ENCODE results near the gene PBRM1. TPM values are rescaled to one million over a fixed set of nuclear protein-coding genes. Genes with fewer than 3 reads are reported as not detected.

PBRM1 gene
- total RNA-seq, 1 experiment from 2014 or later = 74.2 TPM

DNA sequence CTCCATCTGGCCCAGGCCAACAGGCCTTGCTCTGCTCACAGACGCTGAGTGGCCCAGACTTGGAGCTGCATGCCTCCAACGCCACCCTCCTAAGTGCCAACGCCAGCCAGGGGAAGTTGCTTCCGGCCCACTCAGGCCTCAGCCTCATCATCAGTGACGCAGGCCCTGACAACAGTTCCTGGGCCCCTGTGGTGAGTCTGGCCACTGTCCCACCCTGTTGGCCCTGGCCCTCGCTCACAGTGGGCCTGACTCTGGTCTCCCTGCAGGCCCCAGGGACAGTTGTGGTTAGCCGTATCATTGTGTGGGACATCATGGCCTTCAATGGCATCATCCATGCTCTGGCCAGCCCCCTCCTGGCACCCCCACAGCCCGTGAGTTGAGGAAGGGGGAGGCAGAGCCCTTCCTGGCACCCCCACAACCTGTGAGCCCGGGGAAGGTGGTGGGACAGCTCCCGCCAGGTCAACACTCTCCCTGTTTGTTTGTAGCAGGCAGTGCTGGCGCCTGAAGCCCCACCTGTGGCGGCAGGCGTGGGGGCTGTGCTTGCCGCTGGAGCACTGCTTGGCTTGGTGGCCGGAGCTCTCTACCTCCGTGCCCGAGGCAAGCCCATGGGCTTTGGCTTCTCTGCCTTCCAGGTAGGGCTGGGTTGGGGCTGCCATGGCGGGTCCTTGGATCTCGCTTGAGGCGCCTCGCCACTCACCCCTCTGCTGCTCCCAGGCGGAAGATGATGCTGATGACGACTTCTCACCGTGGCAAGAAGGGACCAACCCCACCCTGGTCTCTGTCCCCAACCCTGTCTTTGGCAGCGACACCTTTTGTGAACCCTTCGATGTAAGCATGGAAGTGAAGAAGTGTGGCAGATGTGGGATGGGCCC lies 162.1 kb downstream of the PBRM1 start:
- DNase-seq = no peak
- Histone ChIP-seq H3K18ac (ENCODE audit: insufficient read length, low read depth, low read length) (no peak overlapping the region), H2BK5ac (ENCODE audit: insufficient read length, low read length) (no peak overlapping the region), H2BK12ac (ENCODE audit: insufficient read length, low read depth, low read length) (no peak overlapping the region), H3K23me2 (ENCODE audit: insufficient read length, low read depth, low read length, poor library complexity, severe bottlenecking) (no peaks in the 10 kb centered on the region), H3K23ac (ENCODE audit: insufficient read length, low read depth, low read length) (no peak overlapping the region), H2BK20ac (ENCODE audit: low read depth, low read length, poor library complexity, severe bottlenecking) (no peak overlapping the region), H3K27ac (ENCODE audit: insufficient read length, low read depth, low read length) (no peak overlapping the region), H3K4me1 (ENCODE audit: insufficient read depth, low read length) (no peaks in the 10 kb centered on the region), H4K91ac (ENCODE audit: insufficient read length, low read depth, low read length) (no peak overlapping the region), H3K9ac (ENCODE audit: extremely low read depth, insufficient read length, low read length) (no peak overlapping the region), H2BK15ac (ENCODE audit: low read depth, low read length) (no peak overlapping the region), H3K56ac (ENCODE audit: insufficient read length, low read depth, low read length) (no peak overlapping the region), H4K20me1 (ENCODE audit: control insufficient read depth, insufficient read depth, insufficient read length) (peaks cover 3% of the 10 kb centered on the region), H3K79me2 (ENCODE audit: insufficient read depth, low read length) (no peaks in the 10 kb centered on the region), H4K8ac (replicated peaks; ENCODE audit: insufficient read length, low read depth, low read length) (no peak overlapping the region), H3K27me3 (ENCODE audit: insufficient read depth, low read length) (no peaks in the 10 kb centered on the region), H4K5ac (ENCODE audit: insufficient read length, low read depth, low read length) (no peak overlapping the region), H3T11ph (ENCODE audit: low read length) (no peak overlapping the region), H3K4me2 (ENCODE audit: insufficient read depth, insufficient read length, low read length) (no peak overlapping the region), H2AFZ (ENCODE audit: low read length) (no peak overlapping the region), H3K14ac (ENCODE audit: insufficient read depth, low read length) (no peak overlapping the region), H3K4ac (ENCODE audit: low read depth, low read length) (no peak overlapping the region), H2BK120ac (ENCODE audit: low read depth, low read length, poor library complexity, severe bottlenecking) (no peak overlapping the region), H3K9me3 (ENCODE audit: control insufficient read depth, low read depth, low read length) (no peaks in the 10 kb centered on the region), H2AK5ac (ENCODE audit: insufficient read length, low read length) (no peak overlapping the region), H3K79me1 (ENCODE audit: insufficient read depth, low read depth, low read length, poor library complexity, severe bottlenecking) (no peaks in the 10 kb centered on the region)
- TF ChIP-seq, protein P1, sequence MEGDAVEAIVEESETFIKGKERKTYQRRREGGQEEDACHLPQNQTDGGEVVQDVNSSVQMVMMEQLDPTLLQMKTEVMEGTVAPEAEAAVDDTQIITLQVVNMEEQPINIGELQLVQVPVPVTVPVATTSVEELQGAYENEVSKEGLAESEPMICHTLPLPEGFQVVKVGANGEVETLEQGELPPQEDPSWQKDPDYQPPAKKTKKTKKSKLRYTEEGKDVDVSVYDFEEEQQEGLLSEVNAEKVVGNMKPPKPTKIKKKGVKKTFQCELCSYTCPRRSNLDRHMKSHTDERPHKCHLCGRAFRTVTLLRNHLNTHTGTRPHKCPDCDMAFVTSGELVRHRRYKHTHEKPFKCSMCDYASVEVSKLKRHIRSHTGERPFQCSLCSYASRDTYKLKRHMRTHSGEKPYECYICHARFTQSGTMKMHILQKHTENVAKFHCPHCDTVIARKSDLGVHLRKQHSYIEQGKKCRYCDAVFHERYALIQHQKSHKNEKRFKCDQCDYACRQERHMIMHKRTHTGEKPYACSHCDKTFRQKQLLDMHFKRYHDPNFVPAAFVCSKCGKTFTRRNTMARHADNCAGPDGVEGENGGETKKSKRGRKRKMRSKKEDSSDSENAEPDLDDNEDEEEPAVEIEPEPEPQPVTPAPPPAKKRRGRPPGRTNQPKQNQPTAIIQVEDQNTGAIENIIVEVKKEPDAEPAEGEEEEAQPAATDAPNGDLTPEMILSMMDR (conservative IDR thresholded peaks at IDR 0.05) = no peak
- peaks cover 24 to 49% (median 45%) of the 10 kb centered on the region in 3 experiments; a peak in 6 of 7 replicates for H3K36me3 Mint-ChIP-seq (ENCODE audit: insufficient read depth in 1 of 3, low read depth in 3 of 3)
- H3K27me3 Mint-ChIP-seq (ENCODE audit: low read depth) = no peaks in the 10 kb centered on the region; the same call in none of the 2 replicates
- 0 out of 4 replicates have a peak, but pooled peaks cover 2 to 3% of the 10 kb centered on the region in 2 experiments for H3K4me1 Mint-ChIP-seq
- no CpG with 5 or more reads among the region's 26 CpGs for WGBS (ENCODE audit: extremely low coverage, insufficient read length, low lambda C conversion rate)
- no peak overlapping the region; a peak in 1 of 5 replicates for H3K4me3 Mint-ChIP-seq
- H3K27ac Mint-ChIP-seq = peak overlapping the region in 2 of 3 experiments; percentile 27 to 90; a peak in 3 of 7 replicates
- no peaks in the 10 kb centered on the region for H3K9me3 Mint-ChIP-seq

Data from H9 (cell line).